ENCODE results near the gene C1orf21.

DNA sequence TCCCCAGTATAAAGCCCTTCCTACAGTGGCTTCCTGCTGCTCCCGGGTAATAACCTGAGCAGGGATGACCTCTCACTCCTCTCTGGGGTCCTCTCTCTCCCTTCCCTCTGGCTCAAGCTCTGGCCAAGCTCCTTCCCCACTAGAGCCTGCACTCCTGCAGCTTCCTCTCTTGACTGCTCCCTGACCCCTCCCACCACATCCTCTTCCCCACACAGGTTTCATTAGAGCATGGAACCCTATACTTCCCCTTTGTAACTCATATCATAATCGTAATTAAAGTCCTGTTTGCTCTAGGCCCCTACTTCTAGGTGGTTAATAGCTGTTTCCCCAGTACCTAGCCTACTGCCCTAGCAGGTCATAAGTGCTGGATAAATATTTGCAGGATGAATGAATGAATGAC, 146.2 kb downstream of the C1orf21 start:
- no peak for TF ChIP-seq POLR2AphosphoS5 (IDR thresholded peaks at IDR 0.05; ENCODE audit: low read depth, low read length)
- no peak for TF ChIP-seq TAF1 (IDR thresholded peaks at IDR 0.05; ENCODE audit: borderline replicate concordance, low read depth, low read length)
